SK-N-SH (cell line): ENCODE data around the gene TNNT3. TPM values are rescaled to one million over a fixed set of nuclear protein-coding genes. Genes with fewer than 3 reads are reported as not detected.
"Not testable (repeated sequence)": the region's sequence is repeated elsewhere in the genome, so short reads cannot be mapped to it uniquely, and the experiment has no call there.

Source experiments
- CTCF ChIA-PET: fragments of 300-600, 350-600 bp; formaldehyde crosslinking; extraction: SDS; loops from one replicate; lab custom pipeline; 2021; lab: Yijun Ruan, JAX
- POLR2A ChIA-PET: fragments of 350-600 bp; sonication (Branson Sonifier 250); formaldehyde crosslinking; extraction: SDS; loops from one replicate; lab custom pipeline; 2020; ENCODE audit warnings: antibody characterized with exemption, inconsistent platforms; lab: Yijun Ruan, JAX
- DNase-seq: peaks from one replicate; pipeline ENCODE4 v3.0.0; 2012
- H2AFZ ChIP-seq: fragments of 200-600 bp; sonication (generic); 2 replicates; pipeline ENCODE4 v1.8.1; 2016; ENCODE audit warnings: antibody characterized with exemption, mild to moderate bottlenecking, low read depth
- H3F3A ChIP-seq: fragments of 200-600 bp; sonication (generic); replicated peaks from 2 replicates; pipeline ENCODE3; 2016; ENCODE audit warnings: antibody characterized with exemption, mild to moderate bottlenecking; ENCODE audit not compliant: insufficient read depth
- H3K27ac ChIP-seq, 2 experiments: fragments of 200-500 bp in 1 of 2; fragments of 200-600 bp in 1 of 2; sonication (Bioruptor generic) in 1 of 2; sonication (generic), shearing (Covaris generic) in 1 of 2; 2 replicates each; pipeline versions ENCODE4 v1.5.1 to v1.6.1; 2014 to 2016; ENCODE audit warnings: low read depth in 2 of 2, inconsistent platforms in 1 of 2, low read length in 1 of 2, mild to moderate bottlenecking in 1 of 2, mixed read lengths in 1 of 2
- H3K27me3 ChIP-seq: fragments of 200-600 bp; sonication (generic), shearing (Covaris generic); 2 replicates; pipeline ENCODE4 v1.6.1; 2016; ENCODE audit warnings: mixed run types; ENCODE audit not compliant: insufficient read depth
- H3K36me3 ChIP-seq, 2 experiments: fragments of 200-500 bp in 1 of 2; fragments of 200-600 bp in 1 of 2; sonication (Bioruptor generic) in 1 of 2; sonication (generic) in 1 of 2; replicated peaks in 1 of 2; 2 replicates each; pipeline versions ENCODE3 to v1.5.1; 2014 to 2016; ENCODE audit warnings: low read length in 1 of 2, mild to moderate bottlenecking in 1 of 2; ENCODE audit not compliant: insufficient read depth in 2 of 2, control insufficient read depth in 1 of 2
- H3K4me1 ChIP-seq, 2 experiments: fragments of 200-500 bp in 1 of 2; fragments of 200-600 bp in 1 of 2; sonication (Bioruptor generic) in 1 of 2; sonication (generic), shearing (Covaris generic) in 1 of 2; 2 replicates each; pipeline versions ENCODE4 v1.5.1 to v1.6.1; 2014 to 2016; ENCODE audit warnings: low read depth in 1 of 2, low read length in 1 of 2, mixed run types in 1 of 2; ENCODE audit not compliant: insufficient read depth in 2 of 2, control insufficient read depth in 1 of 2
- H3K4me2 ChIP-seq: fragments of 200-600 bp; sonication (generic), shearing (Covaris generic); 2 replicates; pipeline ENCODE4 v1.6.1; 2017; ENCODE audit warnings: mixed run types
- H3K4me3 ChIP-seq, 2 experiments: fragments of 200-500 bp in 1 of 2; fragments of 200-600 bp in 1 of 2; sonication (Bioruptor generic) in 1 of 2; sonication (generic), shearing (Covaris generic) in 1 of 2; 2 replicates each; pipeline versions ENCODE4 v1.5.1 to v1.8.1; 2014 to 2016; ENCODE audit warnings: low read depth in 2 of 2, inconsistent platforms in 1 of 2, low read length in 1 of 2, mild to moderate bottlenecking in 1 of 2, mixed read lengths in 1 of 2, moderate library complexity in 1 of 2
- H3K79me2 ChIP-seq: fragments of 200-600 bp; sonication (generic); 2 replicates; pipeline ENCODE4 v1.8.1; 2017; ENCODE audit warnings: mild to moderate bottlenecking; ENCODE audit not compliant: insufficient read depth
- H3K9ac ChIP-seq: fragments of 200-600 bp; sonication (generic); 2 replicates; pipeline ENCODE4 v1.6.1; 2017; ENCODE audit warnings: mixed run types
- H3K9me2 ChIP-seq: fragments of 200-600 bp; sonication (generic); 2 replicates; pipeline ENCODE4 v1.6.1; 2017; ENCODE audit warnings: mixed run types
- H3K9me3 ChIP-seq: fragments of 200-600 bp; sonication (generic); 2 replicates; pipeline ENCODE4 v1.6.1; 2017; ENCODE audit warnings: mixed run types, mild to moderate bottlenecking, moderate library complexity
- H4K20me1 ChIP-seq: fragments of 200-600 bp; sonication (generic); 2 replicates; pipeline ENCODE4 v1.6.1; 2017; ENCODE audit warnings: mild to moderate bottlenecking, mixed run types; ENCODE audit not compliant: insufficient read depth
- NRF1 ChIP-seq: IDR thresholded peaks from 2 replicates; pipeline ENCODE4 v1.6.1; 2012; ENCODE audit warnings: low read depth, mild to moderate bottlenecking, low read length
- TEAD4 ChIP-seq: IDR thresholded peaks from 2 replicates; pipeline ENCODE4 v1.4.0; 2012; ENCODE audit warnings: mild to moderate bottlenecking, borderline replicate concordance; ENCODE audit not compliant: insufficient read depth
- YY1 ChIP-seq: IDR thresholded peaks from 2 replicates; pipeline ENCODE4 v1.4.0; 2012; ENCODE audit warnings: low read depth, mild to moderate bottlenecking
- WGBS: methylation state at CpG from one replicate; pipeline ENCODE4 v1.1.6; 2017; ENCODE audit warnings: low lambda C conversion rate; 5-methylcytosine and 5-hydroxymethylcytosine counted together
- polyA plus RNA-seq, 3 experiments: library from polyadenylated mRNA; depleted of rRNA; stranded (reverse); fragments of >200 nt; gene quantifications; 2 replicates each; pipeline ENCODE4 v1.2.3, GENCODE V29; 2012

TNNT3 gene
- polyA plus RNA-seq, 1 of the 3 experiments (the other 2 are of a cell fraction), result not detected

- no peaks in the 10 kb centered on the region for H4K20me1 ChIP-seq
- peak; percentile 47 for DNase-seq
- POLR2A ChIA-PET, result no interaction called here
- no peaks in the 10 kb centered on the region for H3K9me3 ChIP-seq
- H3K79me2 ChIP-seq, result no peaks in the 10 kb centered on the region
- TF ChIP-seq NRF1, result no peak
- TF ChIP-seq YY1, result no peak
- TF ChIP-seq TEAD4, result no peak
- TF ChIP-seq, all 33 proteins: peak for 0
- Histone ChIP-seq H3K4me1 (peaks cover 0 to 47% of the 10 kb centered on the region in 2 experiments; a peak in 2 of 4 replicates), H3K27me3 (no peaks in the 10 kb centered on the region), H3K4me2 (no peak overlapping the region), H3K4me3 (no peak overlapping the region), H3K27ac (no peak overlapping the region; a peak in 1 of 4 replicates), H3F3A (no peaks in the 10 kb centered on the region), H3K36me3 (no peaks in the 10 kb centered on the region), H2AFZ (no peak overlapping the region), H3K9me2 (no peaks in the 10 kb centered on the region), H3K9ac (no peak overlapping the region)
- WGBS, result 52% methylated on average over 11 of the region's 11 CpGs
- CTCF ChIA-PET, result interaction anchor here (0.6 to 1.0 kb wide), 2 partner anchors 180 to 326 kb away, joined by 3 read pairs; no protein-coding TSS in a partner anchor
Observed at GRCh38 chr11:1873048-1873812, 46.3 kb upstream of the TNNT3 start.

GRCh38 chr11:1873813-1874150, 45.7 kb upstream of the TNNT3 start:
- peaks cover 0 to 46% of the 10 kb centered on the region in 2 experiments; a peak in 2 of 4 replicates for H3K4me1 ChIP-seq
- H3K9me2 ChIP-seq, H3K27me3 ChIP-seq, H3K4me2 ChIP-seq, H3K9me3 ChIP-seq, DNase-seq, H3K4me3 ChIP-seq, H2AFZ ChIP-seq, H3K27ac ChIP-seq, H3K9ac ChIP-seq, H3K36me3 ChIP-seq, H4K20me1 ChIP-seq, POLR2A ChIA-PET, H3K79me2 ChIP-seq, H3F3A ChIP-seq: not testable (repeated sequence)
- CTCF ChIA-PET, result interaction anchor here (0.6 to 1.6 kb wide), 2 partner anchors 278 to 327 kb away, joined by 3 to 5 read pairs; no protein-coding TSS in a partner anchor
- WGBS, result 93% methylated on average over 17 of the region's 17 CpGs

- POLR2A ChIA-PET, H3K36me3 ChIP-seq, H3K4me2 ChIP-seq, H3K9me2 ChIP-seq, H4K20me1 ChIP-seq, H3K9me3 ChIP-seq, H3K79me2 ChIP-seq, H3K9ac ChIP-seq, H2AFZ ChIP-seq, H3F3A ChIP-seq, H3K27ac ChIP-seq, H3K4me3 ChIP-seq, H3K27me3 ChIP-seq: not testable (repeated sequence)
- CTCF ChIA-PET, result interaction anchor here (0.9 to 5.2 kb wide), 5 partner anchors 41 to 277 kb away, joined by 4 to 39 read pairs (median 15); partner anchors contain the start of gene SYT8
- WGBS, result 88% methylated on average over 11 of the region's 17 CpGs
- peak; percentile 17 for DNase-seq
- H3K4me1 ChIP-seq, result peaks cover 0 to 46% of the 10 kb centered on the region in 2 experiments; a peak in 2 of 4 replicates
Observed at GRCh38 chr11:1874441-1875092, 44.9 kb upstream of the TNNT3 start.
